Psoas muscle (tissue), 8 donors: ENCODE measurements around the gene ITLN1. TPM values are rescaled to one million over a fixed set of nuclear protein-coding genes. Genes with fewer than 3 reads are reported as not detected.

Experiments used
- ATAC-seq, 4 donors: fragments of 200-7000 bp; cut with Tn5 transposase; one replicate each; pipeline ENCODE4 v1.9.1; 2020; ENCODE audit warnings: moderate library complexity in 3 of 4, mild to moderate bottlenecking in 2 of 4
- DNase-seq, 2 donors: peaks; one replicate each; pipeline ENCODE4 v3.0.0-alpha.2; 2020
- H3K27ac ChIP-seq: fragments of 200-600 bp; one replicate; pipeline ENCODE4 v1.8.0; 2022
- H3K27me3 ChIP-seq, 3 donors: fragments of 200-600 bp in 1 of 3; one replicate each; pipeline versions ENCODE4 v1.6.1 to v1.8.0; 2013 to 2022; ENCODE audit warnings: low read length in 2 of 3, mild to moderate bottlenecking in 2 of 3, moderate library complexity in 1 of 3; ENCODE audit not compliant: insufficient read depth in 3 of 3
- H3K36me3 ChIP-seq, 2 donors: fragments of 200-600 bp in 1 of 2; one replicate each; pipeline versions ENCODE4 v1.6.1 to v1.8.0; 2013 to 2022; ENCODE audit warnings: low read depth in 1 of 2, mild to moderate bottlenecking in 1 of 2, moderate library complexity in 1 of 2; ENCODE audit not compliant: insufficient read depth in 1 of 2
- H3K4me1 ChIP-seq: fragments of 200-600 bp; one replicate; pipeline ENCODE4 v1.8.0; 2022
- H3K4me3 ChIP-seq: fragments of 200-600 bp; one replicate; pipeline ENCODE4 v1.8.0; 2022; ENCODE audit warnings: mild to moderate bottlenecking
- H3K9me3 ChIP-seq: fragments of 200-600 bp; one replicate; pipeline ENCODE4 v1.8.0; 2022
- WGBS, 3 donors: extraction: QIAGEN DNeasy Blood & Tissue Kit; methylation state at CpG; one replicate each; pipeline versions ENCODE4 v1.1.6 to v1.1.7; 2013; 5-methylcytosine and 5-hydroxymethylcytosine counted together
- intact Hi-C, 2 donors: fragments of 100-400 bp; cut with DNase I; formaldehyde crosslinking; loops; one replicate each; pipeline versions ENCODE4 v1.11.0 to v1.14.2; 2022
- polyA plus RNA-seq, 3 donors: library from polyadenylated mRNA; stranded (reverse); fragments of 200-250 nt; gene quantifications; one replicate each; pipeline ENCODE4 v1.2.3, GENCODE V29; 2013
- total RNA-seq, 4 donors: library from RNA; stranded (reverse); fragmentation: NEBNext Ultra II Directional in 2 of 4; extraction: Animal tissue kit (Norgen Biotek cat#: 25700) in 2 of 4; gene quantifications; one replicate each; pipeline versions ENCODE4 v1.2.1 to v1.2.4, GENCODE V29; 2021 to 2023
- TF ChIP-seq, protein P1 (sequence below): fragments of 200-600 bp; IDR thresholded peaks from one replicate; pipeline ENCODE4 v1.8.0; 2022; ENCODE audit warnings: antibody characterized with exemption
- donor health status: healthy with polysubstance abuse.
- donor health status: DM: no; HTN: no; CAD: no; lungs with moderate emphysema.
- donor health status: Bipolar disorder and iron deficiency.
- donor health status: healthy.
- donor health status: DM: yes; HTN: yes; CAD: no.
- donor health status: DM: no; HTN: no; CAD: no.
- donor health status: DM: no; HTN: no; CAD: no.
- donor health status: DM: yes; HTN: yes; CAD: no.

ITLN1 gene
- total and polyA plus RNA-seq, 7 donors: 0.09 to 2.6 (median 0.74) TPM; not detected in 1

DNA sequence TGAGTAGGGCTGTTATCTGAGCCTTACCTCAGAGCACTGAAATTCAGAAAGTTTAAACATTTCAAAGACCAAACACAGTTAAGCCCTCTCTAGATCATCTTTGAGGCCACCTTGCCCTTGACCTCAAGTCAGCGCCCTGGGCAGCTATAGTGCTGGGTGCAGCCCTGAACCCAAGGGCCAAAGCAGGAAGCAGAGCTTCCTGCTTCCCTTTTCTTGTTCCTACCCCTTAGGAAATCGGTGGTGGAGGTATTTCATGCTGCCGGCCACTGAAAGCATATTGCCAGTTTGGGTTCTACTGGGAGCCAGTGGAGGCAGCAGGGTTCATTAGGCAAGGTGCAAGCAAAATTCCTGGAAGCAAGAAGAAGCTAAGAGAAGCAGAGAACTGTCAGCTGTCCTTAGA lies 48.4 kb downstream of the ITLN1 start:
- no peak overlapping the region for H3K27ac ChIP-seq
- TF ChIP-seq, protein P1, sequence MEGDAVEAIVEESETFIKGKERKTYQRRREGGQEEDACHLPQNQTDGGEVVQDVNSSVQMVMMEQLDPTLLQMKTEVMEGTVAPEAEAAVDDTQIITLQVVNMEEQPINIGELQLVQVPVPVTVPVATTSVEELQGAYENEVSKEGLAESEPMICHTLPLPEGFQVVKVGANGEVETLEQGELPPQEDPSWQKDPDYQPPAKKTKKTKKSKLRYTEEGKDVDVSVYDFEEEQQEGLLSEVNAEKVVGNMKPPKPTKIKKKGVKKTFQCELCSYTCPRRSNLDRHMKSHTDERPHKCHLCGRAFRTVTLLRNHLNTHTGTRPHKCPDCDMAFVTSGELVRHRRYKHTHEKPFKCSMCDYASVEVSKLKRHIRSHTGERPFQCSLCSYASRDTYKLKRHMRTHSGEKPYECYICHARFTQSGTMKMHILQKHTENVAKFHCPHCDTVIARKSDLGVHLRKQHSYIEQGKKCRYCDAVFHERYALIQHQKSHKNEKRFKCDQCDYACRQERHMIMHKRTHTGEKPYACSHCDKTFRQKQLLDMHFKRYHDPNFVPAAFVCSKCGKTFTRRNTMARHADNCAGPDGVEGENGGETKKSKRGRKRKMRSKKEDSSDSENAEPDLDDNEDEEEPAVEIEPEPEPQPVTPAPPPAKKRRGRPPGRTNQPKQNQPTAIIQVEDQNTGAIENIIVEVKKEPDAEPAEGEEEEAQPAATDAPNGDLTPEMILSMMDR: no peak

DNA sequence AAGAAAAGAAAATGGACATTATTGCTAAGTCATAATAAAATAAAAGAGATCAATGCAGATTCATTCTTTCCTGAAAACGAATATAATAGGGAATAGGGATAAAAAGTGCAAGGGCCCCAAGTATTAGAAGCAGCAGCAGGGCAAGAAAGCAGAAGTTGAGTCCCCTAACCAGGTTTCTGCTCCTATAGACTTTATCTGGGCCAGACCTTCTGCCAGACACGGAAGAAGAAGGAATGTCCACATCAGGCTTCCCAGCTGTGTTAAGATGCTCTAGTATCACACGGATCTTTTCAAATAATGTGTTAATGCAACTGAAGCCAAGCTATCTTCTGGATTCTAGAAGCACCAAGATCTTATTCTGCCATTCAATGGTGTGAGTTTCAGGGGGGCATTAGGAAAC lies 49.2 kb downstream of the ITLN1 start:
- Histone ChIP-seq H3K27me3 (no peaks in the 10 kb centered on the region), H3K36me3 (no peaks in the 10 kb centered on the region), H3K27ac (no peak overlapping the region), H3K4me1 (no peaks in the 10 kb centered on the region), H3K4me3 (no peak overlapping the region), H3K9me3 (no peaks in the 10 kb centered on the region)
- intact Hi-C loops: loop anchor here (10.0 kb wide), 2 partner anchors 119 to 259 kb away; partner anchors contain the start of genes ITLN2 (in 1 of the 2) and KLHDC9 (in 1 of the 2)
- TF ChIP-seq, protein P1: no peak
- DNase-seq: no peak
- 61 to 75% (median 66%) methylated on average over 3 of the region's 3 CpGs for WGBS, 3 donors
- no peak for ATAC-seq

More for the DNA sequence above, 48.4 kb downstream of the ITLN1 start:
- WGBS, 3 donors: 38 to 56% (median 56%) methylated on average over 3 of the region's 3 CpGs
- peaks cover 0 to under 1% (median 0%) of the 10 kb centered on the region in 3 donors for H3K27me3 ChIP-seq
- H3K36me3 ChIP-seq: no peaks in the 10 kb centered on the region
- intact Hi-C loops: loop anchor here (10.0 kb wide), 2 partner anchors 118 to 258 kb away; partner anchors contain the start of genes ITLN2 (in 1 of the 2) and KLHDC9 (in 1 of the 2)
- H3K9me3 ChIP-seq: no peaks in the 10 kb centered on the region
- H3K4me1 ChIP-seq: no peaks in the 10 kb centered on the region
- H3K4me3 ChIP-seq: no peak overlapping the region
- no peak for ATAC-seq
- DNase-seq: no peak

DNA sequence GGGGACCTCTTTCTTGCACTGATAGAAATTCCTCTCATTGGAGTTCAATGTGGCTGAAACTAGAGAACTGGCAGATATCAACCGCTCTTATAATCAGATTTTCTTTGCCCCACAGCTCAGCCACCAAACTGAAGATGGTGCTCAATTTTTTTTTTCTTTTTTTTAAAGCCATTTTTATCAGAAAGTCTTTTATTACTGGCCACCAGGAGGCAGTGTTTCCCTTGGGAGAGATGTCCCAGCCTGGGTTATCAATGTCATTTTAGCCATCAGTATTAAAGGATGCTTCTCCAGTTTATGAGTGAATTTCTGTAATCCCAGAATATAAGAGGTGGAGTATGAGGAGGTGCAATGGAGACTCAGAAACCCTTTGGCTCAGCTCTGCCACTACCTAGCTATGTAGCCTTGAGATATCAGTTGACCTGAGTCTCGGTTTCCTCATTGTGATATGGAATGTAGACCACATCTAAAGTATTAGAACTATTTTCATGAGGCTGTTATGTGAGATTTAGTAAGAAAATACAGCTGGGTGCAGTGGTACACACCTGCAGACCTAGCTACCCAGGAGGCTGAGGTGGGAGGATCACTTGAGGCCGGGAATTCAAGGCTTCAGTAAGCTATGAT lies 49.9 kb downstream of the ITLN1 start:
- no peaks in the 10 kb centered on the region for H3K27me3 ChIP-seq
- no peak overlapping the region for H3K27ac ChIP-seq
- intact Hi-C loops: loop anchor here (10.0 kb wide), 2 partner anchors 120 to 260 kb away; partner anchors contain the start of genes ITLN2 (in 1 of the 2) and KLHDC9 (in 1 of the 2)
- no peaks in the 10 kb centered on the region for H3K36me3 ChIP-seq
- H3K4me1 ChIP-seq: no peaks in the 10 kb centered on the region
- ATAC-seq (no peak), DNase-seq (no peak)
- H3K9me3 ChIP-seq: no peaks in the 10 kb centered on the region
- 70 to 81% (median 80%) methylated on average over 3 of the region's 3 CpGs for WGBS, 3 donors
- H3K4me3 ChIP-seq: no peak overlapping the region
- TF ChIP-seq, protein P1: peak; percentile 7

DNA sequence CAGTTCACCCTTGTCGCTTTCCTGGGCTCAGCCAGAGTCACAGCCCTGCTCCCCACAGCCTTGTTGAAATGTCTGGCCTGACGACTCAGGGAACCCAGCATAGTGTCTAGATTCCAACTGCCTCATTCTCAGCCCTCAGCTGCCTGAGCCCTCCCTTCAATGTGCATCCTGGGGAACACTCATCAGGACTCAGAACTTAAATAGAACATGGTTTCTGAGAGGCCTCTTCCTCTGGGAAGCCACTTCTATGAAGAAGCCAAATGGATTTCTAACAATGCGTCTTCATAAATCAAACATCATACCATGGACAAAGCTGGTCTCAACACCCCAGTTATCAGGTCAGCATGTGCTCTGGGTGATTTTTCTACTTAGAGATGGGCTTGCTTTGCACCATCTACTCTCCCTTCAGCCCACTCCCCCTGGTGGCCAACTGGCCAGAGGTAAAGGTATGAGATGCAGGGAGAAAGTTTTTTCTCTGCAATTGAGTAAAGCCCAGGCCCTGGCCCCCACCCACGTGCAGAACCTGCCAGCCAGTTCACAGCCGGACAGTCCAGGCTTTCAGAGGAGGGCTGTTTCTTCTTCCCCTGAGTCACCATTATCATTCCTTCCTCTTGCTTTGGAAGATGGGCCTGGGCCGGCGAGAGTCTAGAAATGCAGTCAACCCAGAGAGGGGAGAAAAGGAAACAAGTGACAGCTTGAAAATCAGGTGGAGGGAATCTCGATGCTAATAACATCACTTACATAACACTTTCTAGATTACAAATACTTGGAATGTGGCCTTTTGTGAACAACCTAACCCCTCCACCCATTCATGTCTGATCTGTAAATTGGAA lies 54.4 kb downstream of the ITLN1 start:
- ATAC-seq (no peak), DNase-seq (peak in 1 of 2 donors; percentile 64)
- TF ChIP-seq, protein P1: peak; percentile 14
- Histone ChIP-seq H3K36me3 (no peaks in the 10 kb centered on the region), H3K4me1 (no peaks in the 10 kb centered on the region), H3K9me3 (no peaks in the 10 kb centered on the region), H3K27me3 (no peaks in the 10 kb centered on the region), H3K27ac (no peak overlapping the region), H3K4me3 (no peak overlapping the region)
- 56 to 63% (median 58%) methylated on average over 8 of the region's 8 CpGs for WGBS, 3 donors
- intact Hi-C loops: loop anchor here (10.0 kb wide), 2 partner anchors 124 to 264 kb away; partner anchors contain the start of genes ITLN2 (in 1 of the 2) and KLHDC9 (in 1 of the 2)
